Measurements from ENCODE around the gene PRICKLE4.

Gene PRICKLE4

GRCh38 chr6:41770381-41771057, 10.1 kb upstream of the PRICKLE4 start:
- no peak for DNase-seq (ENCODE audit: low read depth in 2 of 3, low spot score in 2 of 3)

GRCh38 chr6:41771058-41771983, 9.3 kb upstream of the PRICKLE4 start:
- DNase-seq (ENCODE audit: low read depth in 2 of 3, low spot score in 2 of 3) = no peak

GRCh38 chr6:41774841-41775240, 5.7 kb upstream of the PRICKLE4 start:
- DNase-seq (ENCODE audit: low read depth in 2 of 3, low spot score in 2 of 3) = no peak

GRCh38 chr6:41775293-41775882, 5.2 kb upstream of the PRICKLE4 start:
- no peak for DNase-seq (ENCODE audit: low read depth in 2 of 3, low spot score in 2 of 3)

GRCh38 chr6:41777551-41778285, 2.9 kb upstream of the PRICKLE4 start:
- DNase-seq (ENCODE audit: low read depth in 2 of 3, low spot score in 2 of 3) = no peak

- no peak for DNase-seq (ENCODE audit: low read depth in 2 of 3, low spot score in 2 of 3)
Observed at GRCh38 chr6:41778895-41779294, 1.7 kb upstream of the PRICKLE4 start.

- no peak for DNase-seq (ENCODE audit: low read depth in 2 of 3, low spot score in 2 of 3)
Observed at GRCh38 chr6:41779336-41779735, 1.2 kb upstream of the PRICKLE4 start.

- peak; percentile 96 to 100 (median 98) for DNase-seq (ENCODE audit: low read depth in 2 of 3, low spot score in 2 of 3)
Observed at GRCh38 chr6:41779788-41780550, 613 bp upstream of the PRICKLE4 start, which contains the start of gene FRS3. FRS3 (minus strand) TSS chr6:41779900; CDS start chr6:41776987, 2,913 bp downstream.

GRCh38 chr6:41781366-41781730, 766 bp downstream of the PRICKLE4 start:
- no peak for DNase-seq (ENCODE audit: low read depth in 2 of 3, low spot score in 2 of 3)

GRCh38 chr6:41783106-41783780, 2.7 kb downstream of the PRICKLE4 start:
- no peak for DNase-seq (ENCODE audit: low read depth in 2 of 3, low spot score in 2 of 3)

GRCh38 chr6:41784581-41785171, 4.1 kb downstream of the PRICKLE4 start:
- no peak for DNase-seq (ENCODE audit: low read depth in 2 of 3, low spot score in 2 of 3)

GRCh38 chr6:41785254-41785653, 4.7 kb downstream of the PRICKLE4 start:
- DNase-seq (ENCODE audit: low read depth in 2 of 3, low spot score in 2 of 3) = no peak

GRCh38 chr6:41785689-41786450, 5.3 kb downstream of the PRICKLE4 start:
- no peak for DNase-seq (ENCODE audit: low read depth in 2 of 3, low spot score in 2 of 3)

- DNase-seq (ENCODE audit: low read depth in 2 of 3, low spot score in 2 of 3) = peak; percentile 75 to 82 (median 77)
Observed at GRCh38 chr6:41786451-41787218, 6.1 kb downstream of the PRICKLE4 start.

- DNase-seq (ENCODE audit: low read depth in 2 of 3, low spot score in 2 of 3) = peak; percentile 90 to 94 (median 93)
Observed at GRCh38 chr6:41787219-41787917, 6.8 kb downstream of the PRICKLE4 start, which contains the start of gene TOMM6. TOMM6 (plus strand) TSS chr6:41787694; CDS start chr6:41787698, 4 bp downstream.

- no peak for DNase-seq (ENCODE audit: low read depth in 2 of 3, low spot score in 2 of 3)
Observed at GRCh38 chr6:41789390-41789724, 8.8 kb downstream of the PRICKLE4 start.

GRCh38 chr6:41790045-41790444, 9.5 kb downstream of the PRICKLE4 start:
- DNase-seq (ENCODE audit: low read depth in 2 of 3, low spot score in 2 of 3) = no peak
